GM12875 (cell line): ENCODE measurements around the gene TM4SF4.

Experiments
- H3K4me3 ChIP-seq: one replicate; pipeline ENCODE4 v1.5.1; 2011; ENCODE audit warnings: low read depth, low read length, control low read depth
- CTCF ChIP-seq: IDR thresholded peaks from 2 replicates; pipeline ENCODE4 v1.5.1; 2011; ENCODE audit warnings: low read depth, mild to moderate bottlenecking, control low read depth, inconsistent platforms, low read length, moderate library complexity, borderline replicate concordance; ENCODE audit not compliant: insufficient read depth

TM4SF4 gene

GRCh38 chr3:149468504-149469212 is 5.8 kb upstream of the TM4SF4 start:
- TF ChIP-seq CTCF: no peak
- no peak overlapping the region for H3K4me3 ChIP-seq

GRCh38 chr3:149470381-149470780 is 4.1 kb upstream of the TM4SF4 start:
- H3K4me3 ChIP-seq: no peak overlapping the region
- TF ChIP-seq CTCF: no peak

GRCh38 chr3:149472030-149472797 is 2.3 kb upstream of the TM4SF4 start:
- H3K4me3 ChIP-seq: no peak overlapping the region
- no peak for TF ChIP-seq CTCF

- no peak for TF ChIP-seq CTCF
- no peak overlapping the region for H3K4me3 ChIP-seq
These were observed 894 bp upstream of the TM4SF4 start for GRCh38 chr3:149473357-149474249.

GRCh38 chr3:149475451-149476060 is 1.1 kb downstream of the TM4SF4 start:
- no peak for TF ChIP-seq CTCF
- no peak overlapping the region for H3K4me3 ChIP-seq

- no peak overlapping the region for H3K4me3 ChIP-seq
- TF ChIP-seq CTCF: no peak
These were observed 1.7 kb downstream of the TM4SF4 start for GRCh38 chr3:149476225-149476624.
